Gastrocnemius medialis (tissue), 4 donors: ENCODE measurements around the gene RNF2.

Source experiments
- POLR2A ChIP-seq, 2 donors: fragments of 450-650 bp; IDR thresholded peaks; one replicate each; pipeline ENCODE4 v1.6.1; 2017; ENCODE audit warnings: antibody characterized with exemption in 2 of 2, mild to moderate bottlenecking in 2 of 2, moderate library complexity in 2 of 2
- TF ChIP-seq, protein P1 (sequence below), 5 experiments: fragments of 450-650 bp in 3 of 5; fragments of 200-600 bp in 2 of 5; sonication (generic) in 2 of 5; IDR thresholded peaks in 4 of 5; conservative IDR thresholded peaks in 1 of 5; 1 replicate in 4 of 5; 2 replicates in 1 of 5; pipeline ENCODE4 v1.5.1; 2016 to 2019; ENCODE audit warnings: antibody characterized with exemption in 5 of 5, mild to moderate bottlenecking in 3 of 5, moderate library complexity in 3 of 5

DNA sequence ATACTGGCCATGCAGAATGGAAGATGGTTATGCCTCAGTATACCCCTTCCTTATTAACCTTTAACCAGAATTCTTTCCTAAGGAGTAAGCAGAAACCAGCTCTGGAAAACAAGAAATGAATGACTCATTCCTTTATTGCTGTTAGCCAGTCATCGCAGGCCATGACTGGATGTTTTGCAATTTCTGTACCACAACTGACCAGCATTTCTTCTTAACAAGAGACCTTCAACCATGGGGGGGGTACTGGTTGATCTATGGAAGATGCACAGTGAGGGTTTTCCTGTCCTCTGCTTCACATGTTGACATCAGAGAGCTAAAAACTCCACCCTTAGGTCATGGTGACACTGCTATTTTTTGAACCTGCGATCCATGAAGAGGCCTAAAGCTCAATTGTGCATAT lies 28.0 kb upstream of the RNF2 start:
- TF ChIP-seq, protein P1, sequence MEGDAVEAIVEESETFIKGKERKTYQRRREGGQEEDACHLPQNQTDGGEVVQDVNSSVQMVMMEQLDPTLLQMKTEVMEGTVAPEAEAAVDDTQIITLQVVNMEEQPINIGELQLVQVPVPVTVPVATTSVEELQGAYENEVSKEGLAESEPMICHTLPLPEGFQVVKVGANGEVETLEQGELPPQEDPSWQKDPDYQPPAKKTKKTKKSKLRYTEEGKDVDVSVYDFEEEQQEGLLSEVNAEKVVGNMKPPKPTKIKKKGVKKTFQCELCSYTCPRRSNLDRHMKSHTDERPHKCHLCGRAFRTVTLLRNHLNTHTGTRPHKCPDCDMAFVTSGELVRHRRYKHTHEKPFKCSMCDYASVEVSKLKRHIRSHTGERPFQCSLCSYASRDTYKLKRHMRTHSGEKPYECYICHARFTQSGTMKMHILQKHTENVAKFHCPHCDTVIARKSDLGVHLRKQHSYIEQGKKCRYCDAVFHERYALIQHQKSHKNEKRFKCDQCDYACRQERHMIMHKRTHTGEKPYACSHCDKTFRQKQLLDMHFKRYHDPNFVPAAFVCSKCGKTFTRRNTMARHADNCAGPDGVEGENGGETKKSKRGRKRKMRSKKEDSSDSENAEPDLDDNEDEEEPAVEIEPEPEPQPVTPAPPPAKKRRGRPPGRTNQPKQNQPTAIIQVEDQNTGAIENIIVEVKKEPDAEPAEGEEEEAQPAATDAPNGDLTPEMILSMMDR (IDR thresholded peaks at IDR 0.05 in 4 of 5, conservative IDR thresholded peaks at IDR 0.05 in 1 of 5): no peak
- no peak for TF ChIP-seq POLR2A (IDR thresholded peaks at IDR 0.05)
